Stomach (tissue), 4 donors: Measurements from ENCODE around the gene SDCCAG8.

Source experiments
- CTCF ChIP-seq, 7 experiments: fragments of 450-650 bp in 4 of 7; fragments of 200-600 bp in 3 of 7; sonication (generic) in 3 of 7; IDR thresholded peaks; one replicate each; pipeline ENCODE4 v1.5.1; 2016 to 2019; ENCODE audit warnings: antibody characterized with exemption in 7 of 7, control low read depth in 2 of 7, mild to moderate bottlenecking in 1 of 7
- EP300 ChIP-seq: sonication (generic); formaldehyde crosslinking; IDR thresholded peaks from one replicate; pipeline ENCODE4 v1.6.1; 2017; ENCODE audit warnings: antibody characterized with exemption

GRCh38 chr1:243230914-243231313 lies 24.9 kb upstream of the SDCCAG8 start:
- TF ChIP-seq EP300 (no peak), CTCF (IDR thresholded peaks at IDR 0.05) (no peak)
